Ishikawa (cell line): ENCODE measurements around the gene ERCC6L.

Experiments
- CEBPB ChIP-seq: IDR thresholded peaks from 2 replicates; pipeline ENCODE4 v1.6.1; 2012
- CREB1 ChIP-seq: IDR thresholded peaks from 2 replicates; pipeline ENCODE4 v1.6.1; 2012; ENCODE audit warnings: low read depth
- EGR1 ChIP-seq: IDR thresholded peaks from 2 replicates; pipeline ENCODE4 v1.6.1; 2012
- EP300 ChIP-seq: IDR thresholded peaks from 2 replicates; pipeline ENCODE4 v1.6.1; 2012; ENCODE audit warnings: borderline replicate concordance
- FOXM1 ChIP-seq: IDR thresholded peaks from 2 replicates; pipeline ENCODE4 v1.6.1; 2012; ENCODE audit warnings: low read depth, borderline replicate concordance
- MAX ChIP-seq: IDR thresholded peaks from 2 replicates; pipeline ENCODE4 v1.6.1; 2012
- NFIC ChIP-seq: IDR thresholded peaks from 2 replicates; pipeline ENCODE4 v1.6.1; 2012
- RAD21 ChIP-seq: IDR thresholded peaks from 2 replicates; pipeline ENCODE4 v1.6.1; 2012; ENCODE audit warnings: low read depth
- TAF1 ChIP-seq: IDR thresholded peaks from 2 replicates; pipeline ENCODE4 v1.6.1; 2012; ENCODE audit warnings: low read depth, mild to moderate bottlenecking
- TCF12 ChIP-seq: IDR thresholded peaks from 2 replicates; pipeline ENCODE4 v1.6.1; 2012; ENCODE audit warnings: low read depth
- TEAD4 ChIP-seq: IDR thresholded peaks from 2 replicates; pipeline ENCODE4 v1.6.1; 2012
- YY1 ChIP-seq: IDR thresholded peaks from 2 replicates; pipeline ENCODE4 v1.6.1; 2012; ENCODE audit warnings: low read depth
- ZBTB7A ChIP-seq: IDR thresholded peaks from 2 replicates; pipeline ENCODE4 v1.6.1; 2012; ENCODE audit warnings: low read depth
- TF ChIP-seq, protein P1 (sequence below): IDR thresholded peaks from 2 replicates; pipeline ENCODE4 v1.6.1; 2012; ENCODE audit warnings: low read depth, mild to moderate bottlenecking
- TF ChIP-seq, protein P2 (sequence below): IDR thresholded peaks from 2 replicates; pipeline ENCODE4 v1.6.1; 2012

ERCC6L gene

DNA sequence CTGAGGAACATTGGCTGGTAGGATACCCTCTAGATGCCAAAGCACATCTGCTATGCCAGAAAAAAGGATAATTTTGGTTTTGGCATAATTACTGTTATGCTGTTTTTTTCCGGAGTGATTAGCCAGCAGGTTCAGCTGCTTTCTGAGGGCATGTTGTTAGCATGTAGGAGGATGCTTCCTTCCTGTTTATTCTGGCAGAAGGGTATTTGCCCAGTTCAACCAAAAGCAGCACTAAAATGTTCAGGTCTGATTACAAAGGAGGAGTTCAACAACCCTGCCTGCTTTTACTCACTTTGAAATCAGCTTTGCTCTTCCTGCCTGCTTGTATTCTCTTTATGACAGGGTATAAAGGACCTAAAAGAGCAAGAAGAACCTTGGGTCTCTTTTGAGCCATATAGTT lies 21.9 kb downstream of the ERCC6L start:
- no peak for TF ChIP-seq MAX
- TF ChIP-seq, protein P1, sequence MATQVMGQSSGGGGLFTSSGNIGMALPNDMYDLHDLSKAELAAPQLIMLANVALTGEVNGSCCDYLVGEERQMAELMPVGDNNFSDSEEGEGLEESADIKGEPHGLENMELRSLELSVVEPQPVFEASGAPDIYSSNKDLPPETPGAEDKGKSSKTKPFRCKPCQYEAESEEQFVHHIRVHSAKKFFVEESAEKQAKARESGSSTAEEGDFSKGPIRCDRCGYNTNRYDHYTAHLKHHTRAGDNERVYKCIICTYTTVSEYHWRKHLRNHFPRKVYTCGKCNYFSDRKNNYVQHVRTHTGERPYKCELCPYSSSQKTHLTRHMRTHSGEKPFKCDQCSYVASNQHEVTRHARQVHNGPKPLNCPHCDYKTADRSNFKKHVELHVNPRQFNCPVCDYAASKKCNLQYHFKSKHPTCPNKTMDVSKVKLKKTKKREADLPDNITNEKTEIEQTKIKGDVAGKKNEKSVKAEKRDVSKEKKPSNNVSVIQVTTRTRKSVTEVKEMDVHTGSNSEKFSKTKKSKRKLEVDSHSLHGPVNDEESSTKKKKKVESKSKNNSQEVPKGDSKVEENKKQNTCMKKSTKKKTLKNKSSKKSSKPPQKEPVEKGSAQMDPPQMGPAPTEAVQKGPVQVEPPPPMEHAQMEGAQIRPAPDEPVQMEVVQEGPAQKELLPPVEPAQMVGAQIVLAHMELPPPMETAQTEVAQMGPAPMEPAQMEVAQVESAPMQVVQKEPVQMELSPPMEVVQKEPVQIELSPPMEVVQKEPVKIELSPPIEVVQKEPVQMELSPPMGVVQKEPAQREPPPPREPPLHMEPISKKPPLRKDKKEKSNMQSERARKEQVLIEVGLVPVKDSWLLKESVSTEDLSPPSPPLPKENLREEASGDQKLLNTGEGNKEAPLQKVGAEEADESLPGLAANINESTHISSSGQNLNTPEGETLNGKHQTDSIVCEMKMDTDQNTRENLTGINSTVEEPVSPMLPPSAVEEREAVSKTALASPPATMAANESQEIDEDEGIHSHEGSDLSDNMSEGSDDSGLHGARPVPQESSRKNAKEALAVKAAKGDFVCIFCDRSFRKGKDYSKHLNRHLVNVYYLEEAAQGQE = no peak
- TF ChIP-seq ZBTB7A = no peak
- TF ChIP-seq NFIC = no peak
- no peak for TF ChIP-seq TAF1
- no peak for TF ChIP-seq YY1
- no peak for TF ChIP-seq EGR1
- TF ChIP-seq TCF12 = no peak
- no peak for TF ChIP-seq FOXM1

DNA sequence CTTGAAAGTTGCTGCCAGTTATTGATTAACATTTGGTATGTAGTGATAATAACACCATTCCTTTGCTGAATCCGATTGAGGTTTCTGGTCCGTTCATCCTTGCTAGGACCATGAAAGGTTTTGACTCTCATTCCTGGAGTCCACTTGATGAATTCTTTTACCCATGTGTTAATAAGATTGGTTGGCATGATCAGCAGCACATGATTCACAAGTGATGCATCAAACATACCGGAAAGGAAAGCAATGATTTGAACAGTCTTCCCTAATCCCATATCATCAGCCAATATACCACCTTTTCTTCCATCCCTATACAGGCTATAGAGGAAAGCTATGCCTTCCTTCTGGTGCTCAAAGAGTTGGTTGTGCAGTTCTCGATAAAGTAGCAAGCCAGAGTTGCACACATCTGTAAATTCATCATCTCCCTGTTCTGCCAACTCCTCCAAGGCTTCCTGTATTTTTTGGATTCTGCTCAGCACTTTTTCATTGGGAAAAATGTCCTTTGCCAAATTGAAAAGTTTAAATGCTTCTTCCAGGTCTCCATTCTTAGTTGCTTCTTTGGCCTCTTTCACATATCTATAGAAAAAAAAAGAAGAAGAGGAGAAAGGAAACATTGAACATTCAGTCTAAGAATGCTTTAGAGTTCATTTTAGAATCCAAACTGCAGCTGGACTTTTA lies 30.6 kb downstream of the ERCC6L start:
- TF ChIP-seq ZBTB7A = no peak
- no peak for TF ChIP-seq CREB1
- TF ChIP-seq TAF1 = no peak
- no peak for TF ChIP-seq TCF12
- TF ChIP-seq, protein P1 = no peak
- no peak for TF ChIP-seq YY1
- TF ChIP-seq TEAD4 = no peak
- TF ChIP-seq EP300 = no peak
- TF ChIP-seq RAD21 = no peak
- no peak for TF ChIP-seq MAX
- TF ChIP-seq FOXM1 = no peak
- no peak for TF ChIP-seq EGR1
- no peak for TF ChIP-seq NFIC
- no peak for TF ChIP-seq CEBPB
- TF ChIP-seq, protein P2, sequence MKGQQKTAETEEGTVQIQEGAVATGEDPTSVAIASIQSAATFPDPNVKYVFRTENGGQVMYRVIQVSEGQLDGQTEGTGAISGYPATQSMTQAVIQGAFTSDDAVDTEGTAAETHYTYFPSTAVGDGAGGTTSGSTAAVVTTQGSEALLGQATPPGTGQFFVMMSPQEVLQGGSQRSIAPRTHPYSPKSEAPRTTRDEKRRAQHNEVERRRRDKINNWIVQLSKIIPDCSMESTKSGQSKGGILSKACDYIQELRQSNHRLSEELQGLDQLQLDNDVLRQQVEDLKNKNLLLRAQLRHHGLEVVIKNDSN = no peak

DNA sequence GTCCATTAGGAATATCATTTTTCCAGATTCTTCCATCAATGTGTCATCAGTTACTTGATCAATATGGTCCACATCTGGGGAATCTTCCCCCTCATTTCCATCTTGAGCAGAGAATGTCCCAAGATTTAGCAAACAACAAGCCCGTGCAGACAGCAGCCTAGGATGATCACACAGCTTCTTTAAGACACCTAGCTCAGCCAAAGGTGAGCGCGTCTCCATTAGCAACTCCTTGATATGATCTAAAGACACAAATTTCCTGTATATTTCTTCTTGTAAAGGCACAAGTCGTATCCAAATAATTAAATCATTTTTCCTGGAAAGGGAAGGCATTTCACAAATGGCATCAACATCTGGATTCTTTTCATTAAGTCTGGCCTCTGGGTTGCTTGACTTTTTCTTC lies 31.5 kb downstream of the ERCC6L start:
- TF ChIP-seq EGR1 = no peak
- no peak for TF ChIP-seq CREB1
- no peak for TF ChIP-seq YY1
- no peak for TF ChIP-seq TEAD4
- TF ChIP-seq MAX = no peak
- TF ChIP-seq ZBTB7A = no peak
- no peak for TF ChIP-seq FOXM1

GRCh38 chrX:72205706-72206105 lies 33.1 kb downstream of the ERCC6L start:
- no peak for TF ChIP-seq EGR1
- TF ChIP-seq FOXM1 = no peak
- no peak for TF ChIP-seq EP300
- TF ChIP-seq CREB1 = no peak
- TF ChIP-seq ZBTB7A = no peak
- no peak for TF ChIP-seq TAF1
- no peak for TF ChIP-seq RAD21
- TF ChIP-seq TEAD4 = no peak
- no peak for TF ChIP-seq TCF12

DNA sequence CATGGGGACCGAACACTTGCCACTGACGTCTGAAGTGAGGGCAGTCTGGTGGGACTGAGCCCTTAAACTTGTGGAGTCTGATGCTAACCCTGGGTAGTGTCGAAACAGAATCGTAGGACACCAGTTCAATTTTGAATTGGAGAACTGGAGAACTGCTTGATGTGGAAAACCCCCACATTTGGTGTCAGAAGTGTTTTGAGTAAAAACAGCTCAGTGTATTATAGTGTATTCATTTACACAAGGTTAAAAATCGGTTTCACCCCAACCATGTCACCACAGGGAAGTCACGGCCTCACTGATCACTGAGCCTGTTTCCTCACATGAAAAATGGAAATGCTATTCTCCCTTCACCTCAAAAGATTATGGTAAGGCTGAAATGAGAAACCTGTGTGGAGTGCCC lies 35.4 kb downstream of the ERCC6L start:
- TF ChIP-seq NFIC (no peak), TCF12 (no peak), YY1 (no peak), FOXM1 (no peak), ZBTB7A (no peak), TAF1 (no peak), CREB1 (no peak), MAX (no peak), EP300 (no peak), RAD21 (no peak), CEBPB (no peak), TEAD4 (no peak), EGR1 (no peak)
- TF ChIP-seq, protein P2 = no peak
- TF ChIP-seq, protein P1 = no peak
